ENCODE data around the gene MMRN1.

MMRN1 gene

DNA sequence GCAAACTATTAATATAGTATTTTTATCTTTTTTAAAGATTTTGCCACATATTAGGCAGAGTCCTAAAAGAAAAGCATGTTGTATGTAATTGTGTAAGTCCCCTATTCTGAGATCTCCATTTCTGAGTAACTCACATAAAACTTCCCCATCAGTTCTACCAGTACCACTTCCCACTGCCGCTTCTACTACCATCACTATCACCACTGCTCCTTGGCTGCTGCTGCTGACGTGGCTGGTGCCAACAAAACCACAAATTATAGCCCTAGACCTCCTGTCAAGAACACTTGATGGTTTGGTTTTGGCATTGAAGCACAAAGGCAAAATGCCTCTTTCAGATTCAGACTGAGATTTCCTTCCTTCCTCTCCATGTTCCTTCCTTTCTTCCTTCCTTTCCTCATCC lies 106.4 kb downstream of the MMRN1 start:
- no peak overlapping the region for H3K4me3 ChIP-seq (ENCODE audit: low read depth in 1 of 2, low read length in 2 of 2)
- H3K27ac ChIP-seq (ENCODE audit: low read length) = no peak overlapping the region
- no peaks in the 10 kb centered on the region for H3K27me3 ChIP-seq (ENCODE audit: low read depth, low read length)
- no peaks in the 10 kb centered on the region for H3K36me3 ChIP-seq (ENCODE audit: control insufficient read depth in 1 of 2, insufficient read depth in 2 of 2, low read length in 2 of 2)
- H3K4me1 ChIP-seq (ENCODE audit: control insufficient read depth in 1 of 2, insufficient read depth in 2 of 2, low read length in 2 of 2) = no peaks in the 10 kb centered on the region
- H3K9me3 ChIP-seq (ENCODE audit: control insufficient read depth in 1 of 2, low read length in 2 of 2) = no peaks in the 10 kb centered on the region

DNA sequence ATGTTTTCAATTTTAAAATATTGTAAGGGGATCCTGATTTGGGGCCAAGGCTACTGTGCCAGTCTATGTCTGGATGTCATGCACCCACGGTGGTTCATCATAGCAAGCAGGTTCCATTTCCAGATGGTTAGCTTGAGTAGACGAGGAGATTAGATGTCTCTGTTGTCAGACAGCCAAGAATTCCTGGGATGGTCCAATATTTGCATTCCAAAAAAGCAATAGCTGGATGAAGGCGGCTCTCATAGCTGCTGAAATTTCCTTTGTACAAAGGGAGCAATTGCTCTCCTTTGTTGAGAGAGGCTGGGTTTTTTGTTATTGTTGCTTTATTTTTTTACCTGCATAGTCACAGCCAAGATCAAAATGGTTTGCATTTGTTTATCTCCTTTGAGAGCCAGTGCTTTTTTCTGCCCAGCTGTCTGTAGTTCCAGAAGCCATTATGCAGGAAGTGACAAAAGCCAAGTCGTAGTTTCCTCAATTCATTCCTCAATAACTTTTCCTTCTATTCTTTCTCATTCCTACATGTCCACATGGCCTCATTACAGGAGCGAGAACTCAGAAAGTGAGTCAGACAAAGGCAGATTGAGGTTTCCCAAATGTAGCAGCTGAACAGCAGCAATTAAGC lies 107.9 kb downstream of the MMRN1 start:
- H3K4me3 ChIP-seq (ENCODE audit: low read depth in 1 of 2, low read length in 2 of 2) = no peak overlapping the region
- no peak overlapping the region for H3K27ac ChIP-seq (ENCODE audit: low read length)
- no peaks in the 10 kb centered on the region for H3K36me3 ChIP-seq (ENCODE audit: control insufficient read depth in 1 of 2, insufficient read depth in 2 of 2, low read length in 2 of 2)
- H3K9me3 ChIP-seq (ENCODE audit: control insufficient read depth in 1 of 2, low read length in 2 of 2) = no peaks in the 10 kb centered on the region
- H3K27me3 ChIP-seq (ENCODE audit: low read depth, low read length) = no peaks in the 10 kb centered on the region
- no peaks in the 10 kb centered on the region for H3K4me1 ChIP-seq (ENCODE audit: control insufficient read depth in 1 of 2, insufficient read depth in 2 of 2, low read length in 2 of 2)

Measured in muscle layer of duodenum (tissue), 2 donors.